Measurements from ENCODE around the gene DUSP14. TPM values are rescaled to one million over a fixed set of nuclear protein-coding genes. Genes with fewer than 3 reads are reported as not detected.

DUSP14 gene
- total RNA-seq, 2 donors from 2014 or later: 3.9 to 4.4 TPM

DNA sequence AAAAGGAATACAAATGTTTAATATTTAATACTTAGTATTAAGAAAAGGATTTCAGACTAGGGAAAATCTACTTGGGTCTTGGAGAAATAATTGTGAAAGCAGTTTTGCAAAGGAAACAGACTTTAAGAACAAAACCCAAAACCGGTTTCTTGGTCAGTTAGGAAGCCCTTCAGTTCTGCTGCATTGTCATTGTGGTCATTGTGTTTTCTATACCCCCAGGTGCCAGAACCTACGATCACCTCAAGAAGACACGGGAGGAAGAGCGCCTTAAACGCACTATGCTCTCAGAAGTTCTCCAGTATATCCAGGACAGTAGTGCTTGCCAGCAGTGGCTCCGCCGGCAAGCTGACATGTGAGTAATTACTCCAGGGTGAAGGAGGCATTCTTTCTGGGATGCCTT, 19.5 kb upstream of the DUSP14 start:
- no peak for ATAC-seq
- Mint-ChIP-seq H3K4me1 (peaks cover 7% of the 10 kb centered on the region), H3K27me3 (no peaks in the 10 kb centered on the region), H3K4me3 (no peak overlapping the region), H3K36me3 (ENCODE audit: low read depth) (peaks cover 10% of the 10 kb centered on the region), H3K27ac (no peak overlapping the region)
- DNase-seq: no peak
- no peaks in the 10 kb centered on the region for H3K9me3 ChIP-seq (ENCODE audit: control insufficient read depth, low read length, poor library complexity, severe bottlenecking)

DNA sequence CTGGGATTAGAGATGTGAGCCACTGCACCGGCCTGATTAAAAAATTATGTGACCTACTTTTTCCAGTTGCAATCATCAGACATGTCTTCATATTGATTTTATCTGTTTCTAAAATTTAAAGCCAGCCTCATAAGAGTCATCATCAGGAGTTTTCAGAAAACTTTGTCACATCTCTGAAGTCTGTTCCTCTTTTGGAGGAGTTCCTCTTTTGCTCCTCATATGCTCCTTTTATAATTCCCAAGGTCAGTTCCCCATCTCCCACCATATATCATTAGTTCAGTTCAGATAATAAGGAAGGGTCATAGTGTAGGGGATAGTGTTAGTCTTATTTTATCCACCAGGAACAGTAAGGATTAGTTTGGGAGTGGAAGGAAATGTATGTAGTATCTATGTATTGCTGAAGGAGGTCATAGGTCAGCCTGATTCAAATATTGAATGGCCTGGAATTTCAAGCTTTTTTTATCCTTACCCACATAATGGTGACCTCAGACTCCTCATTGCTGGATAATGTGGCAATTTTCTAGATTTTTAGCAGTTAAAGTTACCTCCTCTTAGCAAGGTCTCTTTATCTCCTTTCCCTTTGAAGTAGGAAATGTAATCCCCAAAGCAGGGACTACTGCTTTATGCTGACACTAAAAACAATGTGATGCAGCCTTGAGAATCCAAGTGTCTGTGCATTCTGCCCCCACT, 13.8 kb upstream of the DUSP14 start:
- DNase-seq: no peak
- no peaks in the 10 kb centered on the region for H3K9me3 ChIP-seq (ENCODE audit: control insufficient read depth, low read length, poor library complexity, severe bottlenecking)
- ATAC-seq: no peak
- H3K4me1 Mint-ChIP-seq: peaks cover 2% of the 10 kb centered on the region
- H3K4me3 Mint-ChIP-seq: no peak overlapping the region
- peak overlapping the region; percentile 14 for H3K27ac Mint-ChIP-seq
- H3K36me3 Mint-ChIP-seq (ENCODE audit: low read depth): peaks cover 16% of the 10 kb centered on the region
- H3K27me3 Mint-ChIP-seq: no peaks in the 10 kb centered on the region

DNA sequence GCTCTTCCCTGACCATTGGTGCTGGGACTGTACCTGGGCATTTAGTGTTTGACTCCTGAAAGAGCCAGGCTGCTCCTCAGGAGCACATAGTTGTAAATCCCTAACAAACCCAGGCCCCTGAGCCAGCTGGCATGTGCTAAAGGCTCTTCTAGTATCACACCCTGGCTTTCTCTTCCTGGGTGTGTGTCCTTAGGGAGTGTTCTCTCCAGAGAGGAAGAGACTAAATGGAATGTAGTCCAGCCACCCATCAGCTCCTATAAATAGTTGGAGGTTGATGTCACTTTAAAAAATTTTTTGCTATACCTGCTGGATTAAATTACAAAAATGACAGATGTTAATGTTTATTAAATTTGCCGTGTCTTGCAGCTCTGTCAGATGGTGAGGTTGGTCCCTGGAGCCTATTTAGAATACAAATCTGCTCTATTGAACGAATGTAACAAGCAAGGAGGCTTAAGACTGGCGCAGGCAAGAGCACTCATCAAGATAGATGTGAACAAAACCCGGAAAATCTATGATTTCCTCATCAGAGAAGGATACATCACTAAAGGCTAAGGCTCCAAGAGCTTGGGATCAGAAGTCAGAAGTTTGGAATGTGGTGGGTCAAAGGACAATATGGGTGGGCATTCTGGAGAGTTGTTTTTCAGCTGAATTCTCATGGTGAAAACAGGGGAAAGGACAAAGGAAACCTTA, 13.1 kb upstream of the DUSP14 start:
- ATAC-seq (no peak), DNase-seq (no peak)
- Mint-ChIP-seq H3K4me1 (peaks cover 2% of the 10 kb centered on the region), H3K36me3 (ENCODE audit: low read depth) (peaks cover 12% of the 10 kb centered on the region), H3K4me3 (no peak overlapping the region), H3K27ac (peak overlapping the region; percentile 43), H3K27me3 (no peaks in the 10 kb centered on the region)
- no peaks in the 10 kb centered on the region for H3K9me3 ChIP-seq (ENCODE audit: control insufficient read depth, low read length, poor library complexity, severe bottlenecking)

DNA sequence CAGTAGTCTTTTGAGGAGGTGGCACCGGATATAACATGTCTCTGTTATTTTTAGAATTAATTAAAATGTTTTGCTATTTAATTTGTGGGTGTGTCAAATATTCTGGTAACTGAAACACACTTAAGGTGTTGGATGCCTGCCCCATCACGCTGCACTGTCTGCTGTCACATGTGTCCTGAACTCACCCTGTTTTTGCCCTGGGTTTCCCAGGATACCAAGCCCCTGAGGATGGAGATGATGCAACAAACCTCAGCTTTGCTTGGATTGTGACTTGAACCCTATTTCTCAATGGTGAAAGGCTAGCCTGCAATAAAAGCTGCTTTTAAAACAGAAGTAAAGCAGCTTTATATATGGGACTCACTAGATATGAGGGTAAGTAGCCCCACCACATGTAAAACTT, 11.5 kb upstream of the DUSP14 start:
- H3K27me3 Mint-ChIP-seq: no peaks in the 10 kb centered on the region
- DNase-seq: no peak
- H3K4me3 Mint-ChIP-seq: no peak overlapping the region
- ATAC-seq: no peak
- peaks cover 12% of the 10 kb centered on the region for H3K36me3 Mint-ChIP-seq (ENCODE audit: low read depth)
- no peaks in the 10 kb centered on the region for H3K9me3 ChIP-seq (ENCODE audit: control insufficient read depth, low read length, poor library complexity, severe bottlenecking)
- peaks cover 2% of the 10 kb centered on the region for H3K4me1 Mint-ChIP-seq
- H3K27ac Mint-ChIP-seq: no peak overlapping the region

DNA sequence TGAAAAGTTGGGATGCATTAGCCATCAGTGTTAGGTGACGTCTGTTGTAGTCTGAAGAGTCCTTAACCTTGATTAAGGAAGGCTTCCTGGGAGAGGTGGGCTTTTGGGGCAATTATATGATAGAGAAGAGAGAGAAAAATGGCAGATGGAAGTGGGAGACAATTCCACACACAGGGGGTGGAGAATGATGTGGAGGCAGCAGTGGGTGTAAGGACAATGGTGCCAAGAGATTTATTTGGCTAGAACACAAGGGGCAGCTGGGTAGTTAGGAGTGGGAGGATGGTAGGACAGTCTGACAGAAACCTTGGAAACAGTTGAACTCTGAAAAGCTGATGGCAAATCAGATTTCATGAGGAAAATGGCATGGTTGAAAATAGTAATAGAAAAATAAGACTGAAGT, 10.7 kb upstream of the DUSP14 start:
- H3K36me3 Mint-ChIP-seq (ENCODE audit: low read depth): peaks cover 8% of the 10 kb centered on the region
- ATAC-seq: no peak
- H3K27ac Mint-ChIP-seq: no peak overlapping the region

DNA sequence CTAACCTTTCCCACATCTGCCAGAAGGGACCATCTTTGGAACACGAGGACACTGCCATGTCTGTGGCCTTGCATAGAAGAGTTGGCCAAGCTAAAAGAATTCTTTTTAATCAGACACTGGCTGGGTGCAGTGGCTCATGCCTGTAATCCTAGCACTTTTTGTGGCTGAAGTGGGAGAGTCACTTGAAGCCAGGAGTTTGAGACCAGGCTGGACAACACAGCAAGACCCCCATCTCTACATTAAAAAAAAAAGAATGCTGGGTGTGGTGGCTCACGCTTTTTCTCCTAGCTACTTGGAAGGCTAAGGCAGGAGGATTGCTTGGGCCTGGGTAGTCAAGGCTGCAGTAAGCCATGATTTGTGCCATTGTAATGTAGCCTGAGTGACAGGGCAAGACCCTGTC, 9.3 kb upstream of the DUSP14 start:
- Mint-ChIP-seq H3K27me3 (no peaks in the 10 kb centered on the region), H3K27ac (no peak overlapping the region), H3K4me1 (no peaks in the 10 kb centered on the region), H3K36me3 (ENCODE audit: low read depth) (peaks cover 8% of the 10 kb centered on the region), H3K4me3 (no peak overlapping the region)
- no peaks in the 10 kb centered on the region for H3K9me3 ChIP-seq (ENCODE audit: control insufficient read depth, low read length, poor library complexity, severe bottlenecking)
- no peak for ATAC-seq
- DNase-seq: no peak

More for the DNA sequence above, 10.7 kb upstream of the DUSP14 start:
- H3K4me1 Mint-ChIP-seq: no peaks in the 10 kb centered on the region
- H3K27me3 Mint-ChIP-seq: no peaks in the 10 kb centered on the region
- DNase-seq: no peak
- no peaks in the 10 kb centered on the region for H3K9me3 ChIP-seq (ENCODE audit: control insufficient read depth, low read length, poor library complexity, severe bottlenecking)
- no peak overlapping the region for H3K4me3 Mint-ChIP-seq

DNA sequence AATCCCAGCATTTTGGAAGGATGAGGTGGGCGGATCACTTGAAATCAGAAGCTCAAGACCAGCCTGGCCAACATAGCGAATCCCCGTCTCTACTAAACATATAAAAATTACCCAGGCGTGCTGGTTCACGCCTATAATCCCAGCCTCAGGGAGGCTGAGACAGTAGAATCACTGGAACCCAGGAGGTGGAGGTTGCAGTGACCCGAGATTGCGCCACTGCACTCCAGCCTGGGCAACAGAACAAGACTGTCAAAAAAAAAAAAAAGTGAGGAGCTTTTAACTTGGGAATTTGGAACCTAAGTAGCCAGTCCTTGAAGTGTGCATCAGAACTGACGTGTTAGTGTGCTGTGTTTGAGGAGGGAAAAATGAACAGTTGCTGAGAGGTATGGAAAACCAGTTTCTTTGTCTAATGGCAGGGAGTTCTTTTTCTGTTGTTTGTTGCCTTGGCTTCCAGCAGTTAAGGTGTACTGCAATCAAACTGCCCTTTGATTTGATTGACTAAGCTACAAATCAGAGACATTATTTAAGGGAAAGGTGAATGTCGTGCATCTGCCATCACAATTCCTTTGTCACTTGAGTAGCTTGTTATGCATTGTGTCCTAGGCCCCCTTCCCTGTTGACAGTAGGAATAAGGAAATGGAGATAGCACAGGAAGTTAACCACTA, 8.6 kb upstream of the DUSP14 start:
- H3K27me3 Mint-ChIP-seq: no peaks in the 10 kb centered on the region
- DNase-seq (no peak), ATAC-seq (no peak)
- no peaks in the 10 kb centered on the region for H3K4me1 Mint-ChIP-seq
- H3K9me3 ChIP-seq (ENCODE audit: control insufficient read depth, low read length, poor library complexity, severe bottlenecking): no peaks in the 10 kb centered on the region
- no peak overlapping the region for H3K27ac Mint-ChIP-seq
- H3K4me3 Mint-ChIP-seq: no peak overlapping the region
- H3K36me3 Mint-ChIP-seq (ENCODE audit: low read depth): peaks cover 6% of the 10 kb centered on the region

DNA sequence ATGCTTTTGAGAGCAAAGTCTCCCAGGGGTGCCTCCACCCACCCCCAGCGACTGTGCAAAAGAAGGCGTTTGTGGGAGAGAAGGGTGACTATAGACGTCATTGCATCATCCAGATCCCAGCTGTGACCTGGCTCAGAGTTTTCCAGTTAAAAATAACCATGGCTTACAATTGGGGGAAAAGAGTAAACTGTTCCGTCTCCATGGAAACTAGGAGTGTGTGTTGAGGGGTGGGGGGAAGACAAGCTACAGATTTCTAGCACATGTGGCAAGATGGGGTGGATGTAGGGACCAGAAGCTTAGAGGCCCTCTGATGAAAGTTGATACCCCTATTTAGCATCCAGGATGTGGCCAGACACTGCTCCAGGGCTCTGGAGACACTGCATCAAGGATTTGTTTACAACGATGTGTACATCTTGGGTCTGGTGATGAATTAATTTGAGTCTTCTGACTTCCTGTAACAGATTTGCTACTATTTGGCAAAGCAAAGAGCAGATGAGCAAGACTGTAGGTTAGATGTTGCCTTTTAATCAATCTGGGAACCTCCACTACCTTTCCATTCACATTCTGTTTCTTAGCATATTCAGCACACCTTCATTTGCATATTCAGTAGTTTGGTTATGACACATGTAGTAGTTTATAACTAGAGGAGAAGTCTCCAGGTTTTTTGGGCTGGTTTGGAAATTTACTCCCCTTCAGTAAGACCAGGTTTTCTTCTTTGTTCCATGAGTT, 6.2 kb upstream of the DUSP14 start:
- Mint-ChIP-seq H3K36me3 (ENCODE audit: low read depth) (peaks cover 6% of the 10 kb centered on the region), H3K27ac (no peak overlapping the region), H3K4me3 (no peak overlapping the region), H3K27me3 (no peaks in the 10 kb centered on the region), H3K4me1 (peaks cover 7% of the 10 kb centered on the region)
- no peaks in the 10 kb centered on the region for H3K9me3 ChIP-seq (ENCODE audit: control insufficient read depth, low read length, poor library complexity, severe bottlenecking)
- DNase-seq (no peak), ATAC-seq (no peak)

DNA sequence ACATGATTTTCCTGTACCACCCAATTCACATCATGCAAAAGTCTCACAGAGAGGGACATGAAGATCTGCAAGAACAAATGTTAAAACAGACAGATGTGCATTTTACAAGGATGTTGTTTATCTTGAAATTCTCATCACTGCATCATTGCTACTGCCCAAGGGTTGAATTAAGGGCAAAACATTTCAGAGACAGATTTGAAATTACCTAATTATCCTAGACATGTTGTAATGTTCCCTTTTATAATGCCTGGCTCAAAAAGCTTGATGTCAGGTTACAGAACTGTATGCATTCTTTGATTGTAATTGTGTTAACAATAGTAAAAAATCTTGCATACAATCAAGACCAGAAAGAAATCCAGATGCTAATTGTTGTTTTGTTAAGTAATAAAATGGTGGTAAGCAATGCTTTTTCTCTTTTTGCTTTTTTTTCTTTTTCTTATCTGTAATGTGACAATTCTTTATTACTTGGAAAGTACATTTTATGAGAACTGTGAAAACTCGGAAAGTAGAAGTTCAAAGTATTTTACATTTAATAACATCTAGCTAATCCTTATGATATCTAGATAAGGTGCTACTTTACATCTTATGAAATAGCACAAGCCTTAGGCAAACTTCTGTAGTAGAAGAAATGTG, 3.6 kb upstream of the DUSP14 start:
- H3K4me3 Mint-ChIP-seq: no peak overlapping the region
- peaks cover 18% of the 10 kb centered on the region for H3K4me1 Mint-ChIP-seq
- no peak for ATAC-seq

DNA sequence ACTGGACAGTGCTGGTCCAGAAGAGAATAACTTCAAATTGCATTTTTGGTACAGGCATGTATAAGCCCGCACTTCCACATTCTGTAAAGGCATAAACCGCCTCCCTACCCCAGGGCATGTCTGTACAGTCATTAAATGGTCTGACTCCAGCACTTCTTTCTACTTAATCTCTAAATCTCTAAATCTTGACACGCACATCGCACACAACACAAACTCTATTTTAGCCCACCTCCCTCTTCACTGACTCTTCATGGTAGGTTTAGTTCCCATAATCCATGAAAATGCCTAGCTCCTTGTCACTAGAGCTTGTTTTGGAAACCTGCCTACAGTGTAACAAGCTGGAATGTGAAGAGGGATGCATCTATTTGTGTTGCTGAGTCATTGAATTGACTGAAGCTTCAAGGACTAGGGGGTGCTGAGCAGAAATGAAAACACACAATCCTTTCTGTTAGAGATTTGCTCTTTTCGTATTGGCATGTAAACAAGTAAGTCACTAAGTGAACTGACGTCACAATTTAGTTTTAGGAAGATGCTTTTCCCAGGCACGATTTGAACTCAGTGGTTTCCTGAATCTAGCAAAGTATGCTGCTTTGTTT, 1.6 kb upstream of the DUSP14 start:
- Mint-ChIP-seq H3K36me3 (ENCODE audit: low read depth) (peaks cover 2% of the 10 kb centered on the region), H3K4me3 (peak overlapping the region; percentile 98), H3K4me1 (peaks cover 20% of the 10 kb centered on the region), H3K27ac (peak overlapping the region; percentile 54), H3K27me3 (no peaks in the 10 kb centered on the region)
- H3K9me3 ChIP-seq (ENCODE audit: control insufficient read depth, low read length, poor library complexity, severe bottlenecking): no peaks in the 10 kb centered on the region
- ATAC-seq (no peak), DNase-seq (no peak)

More for the DNA sequence above, 3.6 kb upstream of the DUSP14 start:
- no peaks in the 10 kb centered on the region for H3K9me3 ChIP-seq (ENCODE audit: control insufficient read depth, low read length, poor library complexity, severe bottlenecking)
- Mint-ChIP-seq H3K36me3 (ENCODE audit: low read depth) (peaks cover 2% of the 10 kb centered on the region), H3K27me3 (no peaks in the 10 kb centered on the region), H3K27ac (no peak overlapping the region)
- no peak for DNase-seq

DNA sequence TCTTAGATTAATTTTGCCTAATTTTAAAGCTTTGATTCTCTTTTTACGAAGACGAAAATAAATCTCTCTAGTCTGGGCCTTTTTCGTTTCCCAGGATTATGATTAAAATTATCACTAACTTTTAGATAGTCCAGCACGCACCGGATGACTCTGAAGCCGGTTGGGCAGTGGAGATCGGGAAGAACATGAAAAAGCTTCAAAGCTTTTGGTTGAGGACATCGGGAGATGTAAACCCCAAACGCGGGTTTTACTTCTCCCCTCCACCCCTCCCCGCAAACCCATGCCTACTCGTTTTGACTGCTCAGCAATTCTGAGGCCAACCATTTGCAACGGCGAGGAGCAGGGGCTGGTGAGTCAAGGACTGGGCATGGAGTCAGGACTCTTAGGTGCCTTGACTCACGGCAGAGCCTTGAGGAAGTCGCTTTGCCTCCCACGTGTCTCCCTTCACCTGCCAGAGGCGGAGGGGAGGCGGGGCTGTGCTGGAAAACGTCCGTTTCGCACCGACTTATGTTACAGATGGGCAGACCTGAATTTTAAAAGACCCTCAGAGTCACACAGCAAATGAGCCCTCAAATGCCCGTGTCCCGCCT, 989 bp upstream of the DUSP14 start:
- Mint-ChIP-seq H3K27ac (peak overlapping the region; percentile 54), H3K4me3 (peak overlapping the region; percentile 98), H3K4me1 (peaks cover 20% of the 10 kb centered on the region), H3K27me3 (no peaks in the 10 kb centered on the region), H3K36me3 (ENCODE audit: low read depth) (peaks cover 2% of the 10 kb centered on the region)
- ATAC-seq: peak; percentile 33
- no peaks in the 10 kb centered on the region for H3K9me3 ChIP-seq (ENCODE audit: control insufficient read depth, low read length, poor library complexity, severe bottlenecking)
- DNase-seq: peak; percentile 17 to 38 (median 26)

DNA sequence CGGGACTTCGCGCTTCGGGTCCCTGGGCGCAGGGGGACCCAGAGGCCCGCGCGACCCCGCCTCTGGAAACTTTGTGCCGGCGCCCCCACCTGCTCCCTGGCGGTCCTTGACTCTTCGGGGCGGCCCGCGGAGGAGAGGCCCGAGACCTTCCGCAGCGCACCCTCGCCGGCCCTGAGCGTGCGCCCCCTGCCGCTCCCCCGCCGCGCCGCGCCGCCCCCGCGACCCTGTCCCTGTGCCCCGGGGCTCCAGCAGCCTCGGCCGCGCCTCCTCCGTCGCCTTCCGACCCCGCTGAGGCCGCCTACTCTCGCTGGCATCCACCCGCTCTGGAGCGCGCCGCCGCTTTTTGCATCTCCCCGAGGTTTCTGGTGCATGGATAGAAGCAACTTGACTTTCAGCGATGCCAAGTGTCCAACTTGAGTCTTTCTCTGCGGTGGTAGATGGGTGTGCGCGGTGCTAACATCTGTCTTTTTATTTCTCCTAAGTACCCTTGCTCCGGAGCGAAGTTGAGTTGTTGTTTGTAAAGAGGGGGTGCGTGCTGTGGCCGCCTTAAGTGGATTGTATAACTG, 414 bp downstream of the DUSP14 start:
- H3K27me3 Mint-ChIP-seq: no peaks in the 10 kb centered on the region
- peak; percentile 73 for ATAC-seq
- no peaks in the 10 kb centered on the region for H3K9me3 ChIP-seq (ENCODE audit: control insufficient read depth, low read length, poor library complexity, severe bottlenecking)
- peak; percentile 57 to 64 (median 58) for DNase-seq
- H3K36me3 Mint-ChIP-seq (ENCODE audit: low read depth): peaks cover 2% of the 10 kb centered on the region
- peaks cover 20% of the 10 kb centered on the region for H3K4me1 Mint-ChIP-seq
- peak overlapping the region; percentile 93 for H3K27ac Mint-ChIP-seq
- peak overlapping the region; percentile 98 for H3K4me3 Mint-ChIP-seq
